Keratinocyte (primary cell): ENCODE results near the gene WNT9A. TPM values are rescaled to one million over a fixed set of nuclear protein-coding genes. Genes with fewer than 3 reads are reported as not detected.

Experiments
- DNase-seq: peaks from one replicate; pipeline ENCODE4 v3.0.0-alpha.2; 2011; ENCODE audit warnings: low read depth, missing footprints, low spot score
- FAIRE-seq: peaks from 2 replicates; lab custom pipeline; 2011; peaks lifted over from hg19 to GRCh38; lab: Jason Lieb, UNC
- H2AFZ ChIP-seq: 2 replicates; pipeline ENCODE4 v1.6.0; 2012; ENCODE audit warnings: low read length, control low read depth, inconsistent platforms; ENCODE audit not compliant: control insufficient read depth
- H3K27ac ChIP-seq: 2 replicates; pipeline ENCODE4 v1.5.1; 2011; ENCODE audit warnings: low read length; ENCODE audit not compliant: control insufficient read depth, insufficient read depth
- H3K27me3 ChIP-seq: 3 replicates; pipeline ENCODE4 v1.6.0; 2011; ENCODE audit warnings: low read length; ENCODE audit not compliant: control insufficient read depth, insufficient read depth; ENCODE audit errors: extremely low read depth
- H3K36me3 ChIP-seq, 2 experiments: 2 replicates in 1 of 2; 3 replicates in 1 of 2; pipeline ENCODE4 v1.5.1; 2011; ENCODE audit warnings: low read length in 2 of 2, mild to moderate bottlenecking in 1 of 2; ENCODE audit not compliant: control insufficient read depth in 2 of 2, insufficient read depth in 2 of 2; ENCODE audit errors: extremely low read depth in 1 of 2
- H3K4me1 ChIP-seq: 3 replicates; pipeline ENCODE4 v1.5.1; 2011; ENCODE audit warnings: low read length; ENCODE audit not compliant: control insufficient read depth, insufficient read depth; ENCODE audit errors: extremely low read depth
- H3K4me2 ChIP-seq: 3 replicates; pipeline ENCODE4 v1.6.0; 2011; ENCODE audit warnings: low read depth, low read length; ENCODE audit not compliant: control insufficient read depth, insufficient read depth; ENCODE audit errors: extremely low read depth
- H3K4me3 ChIP-seq, 3 experiments: fragments of 200-600 bp in 1 of 3; sonication (generic) in 1 of 3; 2 replicates in 2 of 3; 3 replicates in 1 of 3; pipeline ENCODE4 v1.5.1; 2011 to 2016; ENCODE audit warnings: low read length in 3 of 3, mild to moderate bottlenecking in 3 of 3, control low read depth in 2 of 3, inconsistent platforms in 1 of 3, low read depth in 1 of 3, mixed read lengths in 1 of 3, mixed run types in 1 of 3, moderate library complexity in 1 of 3; ENCODE audit not compliant: control insufficient read depth in 2 of 3, insufficient read depth in 2 of 3; ENCODE audit errors: extremely low read depth in 1 of 3
- H3K79me2 ChIP-seq: 2 replicates; pipeline ENCODE4 v1.6.0; 2012; ENCODE audit warnings: low read length; ENCODE audit not compliant: control insufficient read depth, insufficient read depth
- H3K9ac ChIP-seq: 3 replicates; pipeline ENCODE4 v1.6.0; 2011; ENCODE audit warnings: low read length; ENCODE audit not compliant: control insufficient read depth, insufficient read depth; ENCODE audit errors: extremely low read depth
- H3K9me1 ChIP-seq: 3 replicates; pipeline ENCODE4 v1.6.0; 2011; ENCODE audit warnings: low read length; ENCODE audit not compliant: control insufficient read depth, insufficient read depth; ENCODE audit errors: extremely low read depth
- H3K9me3 ChIP-seq: 2 replicates; pipeline ENCODE4 v1.5.1; 2012; ENCODE audit warnings: low read depth, low read length; ENCODE audit not compliant: control insufficient read depth
- H4K20me1 ChIP-seq: 3 replicates; pipeline ENCODE4 v1.6.0; 2011; ENCODE audit warnings: low read length; ENCODE audit not compliant: control insufficient read depth, insufficient read depth; ENCODE audit errors: extremely low read depth
- EZH2 ChIP-seq: IDR thresholded peaks from one replicate; pipeline ENCODE4 v1.6.1; 2012; ENCODE audit warnings: inconsistent platforms, mild to moderate bottlenecking, low read length, moderate library complexity
- dilution Hi-C: fragments of 300-500 bp; cut with MboI; formaldehyde crosslinking; loops from one replicate; pipeline ENCODE4 v1.7.0; 2020; ENCODE audit warnings: low sequenced_read_pairs; ENCODE audit not compliant: extremely low pct_ligation_motif_present
- polyA plus RNA-seq, 5 experiments: library from polyadenylated mRNA; depleted of rRNA in 3 of 5; stranded (reverse) in 3 of 5; stranded (forward) in 1 of 5; unstranded in 1 of 5; fragments of >200 nt; gene quantifications; 1 replicate in 1 of 5; 2 replicates in 3 of 5; 3 replicates in 1 of 5; pipeline versions ENCODE4 v1.2.1 to v1.2.3, GENCODE V29; 2011 to 2012; ENCODE audit warnings: missing spikeins in 2 of 5, low read depth in 1 of 5, low replicate concordance in 1 of 5
- TF ChIP-seq, protein P1 (sequence below), 3 experiments: IDR thresholded peaks in 1 of 3; conservative IDR thresholded peaks in 1 of 3; optimal IDR thresholded peaks in 1 of 3; 2 replicates in 2 of 3; 3 replicates in 1 of 3; pipeline versions ENCODE3 to v1.5.1; 2011; ENCODE audit warnings: low read length in 3 of 3, mild to moderate bottlenecking in 3 of 3, moderate library complexity in 2 of 3, control low read depth in 1 of 3, inconsistent platforms in 1 of 3; ENCODE audit not compliant: insufficient read depth in 2 of 3; ENCODE audit errors: extremely low read depth in 1 of 3

WNT9A gene
- polyA plus RNA-seq, 1 donor (not counting 4 experiments of a cell fraction or from before 2014, with no cell fraction given): 1.7 TPM

GRCh38 chr1:227917081-227917950 is 30.4 kb downstream of the WNT9A start:
- Histone ChIP-seq H3K4me1 (peaks cover 16% of the 10 kb centered on the region), H2AFZ (no peak overlapping the region), H3K36me3 (peaks cover 0 to 3% of the 10 kb centered on the region in 2 experiments), H3K27me3 (no peaks in the 10 kb centered on the region), H3K4me2 (no peak overlapping the region), H3K4me3 (no peak overlapping the region), H4K20me1 (peaks cover 3% of the 10 kb centered on the region), H3K27ac (no peak overlapping the region), H3K9me1 (no peaks in the 10 kb centered on the region), H3K9me3 (no peaks in the 10 kb centered on the region), H3K79me2 (no peaks in the 10 kb centered on the region), H3K9ac (no peak overlapping the region)
- dilution Hi-C loops: no loop called here
- no peak for DNase-seq
- no peak for FAIRE-seq
- TF ChIP-seq, protein P1, sequence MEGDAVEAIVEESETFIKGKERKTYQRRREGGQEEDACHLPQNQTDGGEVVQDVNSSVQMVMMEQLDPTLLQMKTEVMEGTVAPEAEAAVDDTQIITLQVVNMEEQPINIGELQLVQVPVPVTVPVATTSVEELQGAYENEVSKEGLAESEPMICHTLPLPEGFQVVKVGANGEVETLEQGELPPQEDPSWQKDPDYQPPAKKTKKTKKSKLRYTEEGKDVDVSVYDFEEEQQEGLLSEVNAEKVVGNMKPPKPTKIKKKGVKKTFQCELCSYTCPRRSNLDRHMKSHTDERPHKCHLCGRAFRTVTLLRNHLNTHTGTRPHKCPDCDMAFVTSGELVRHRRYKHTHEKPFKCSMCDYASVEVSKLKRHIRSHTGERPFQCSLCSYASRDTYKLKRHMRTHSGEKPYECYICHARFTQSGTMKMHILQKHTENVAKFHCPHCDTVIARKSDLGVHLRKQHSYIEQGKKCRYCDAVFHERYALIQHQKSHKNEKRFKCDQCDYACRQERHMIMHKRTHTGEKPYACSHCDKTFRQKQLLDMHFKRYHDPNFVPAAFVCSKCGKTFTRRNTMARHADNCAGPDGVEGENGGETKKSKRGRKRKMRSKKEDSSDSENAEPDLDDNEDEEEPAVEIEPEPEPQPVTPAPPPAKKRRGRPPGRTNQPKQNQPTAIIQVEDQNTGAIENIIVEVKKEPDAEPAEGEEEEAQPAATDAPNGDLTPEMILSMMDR (optimal IDR thresholded peaks at IDR 0.05 in 1 of 3, IDR thresholded peaks at IDR 0.05 in 1 of 3, conservative IDR thresholded peaks at IDR 0.05 in 1 of 3; ENCODE audit: extremely low read depth in 1 of 3, insufficient read depth in 2 of 3, low read length in 3 of 3): no peak
- no peak for TF ChIP-seq EZH2

DNA sequence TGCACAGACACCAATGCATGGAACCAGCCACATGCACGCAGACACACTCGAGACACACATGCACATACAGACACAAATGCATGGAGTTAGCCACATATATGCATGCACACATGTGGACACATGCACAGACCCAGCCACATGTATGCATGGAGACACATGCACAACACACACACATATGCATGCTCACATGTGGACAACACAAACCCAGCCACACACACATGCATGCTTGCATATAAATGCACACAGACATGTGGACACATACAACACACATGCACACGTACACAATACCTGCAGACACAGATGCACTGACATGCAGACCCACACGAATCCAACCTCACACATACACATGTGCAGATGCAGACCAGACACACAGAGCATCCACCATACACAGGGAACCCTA is 31.1 kb downstream of the WNT9A start:
- H3K36me3 ChIP-seq: peaks cover 0 to 3% of the 10 kb centered on the region in 2 experiments
- H3K9me1 ChIP-seq: no peaks in the 10 kb centered on the region
- H3K27ac ChIP-seq: no peak overlapping the region
- dilution Hi-C loops: no loop called here
- no peaks in the 10 kb centered on the region for H3K79me2 ChIP-seq
- H3K4me3 ChIP-seq: no peak overlapping the region
- H3K9ac ChIP-seq: no peak overlapping the region
- H2AFZ ChIP-seq: no peak overlapping the region
- no peaks in the 10 kb centered on the region for H3K27me3 ChIP-seq
- no peak for DNase-seq
- TF ChIP-seq EZH2: no peak
- TF ChIP-seq, protein P1 (optimal IDR thresholded peaks at IDR 0.05 in 1 of 3, IDR thresholded peaks at IDR 0.05 in 1 of 3, conservative IDR thresholded peaks at IDR 0.05 in 1 of 3; ENCODE audit: extremely low read depth in 1 of 3, insufficient read depth in 2 of 3, low read length in 3 of 3): no peak
- peaks cover 3% of the 10 kb centered on the region for H4K20me1 ChIP-seq
- H3K4me2 ChIP-seq: no peak overlapping the region
- no peaks in the 10 kb centered on the region for H3K9me3 ChIP-seq
- H3K4me1 ChIP-seq: peaks cover 16% of the 10 kb centered on the region
- FAIRE-seq: no peak
